IMR-90 (cell line): ENCODE data around the gene MLANA. TPM values are rescaled to one million over a fixed set of nuclear protein-coding genes. Genes with fewer than 3 reads are reported as not detected.

Experiments used
- ATAC-seq: fragments of 200-7000 bp; cut with Tn5 transposase; 2 replicates; pipeline ENCODE4 v1.9.1; 2020; ENCODE audit warnings: low read depth, mild to moderate bottlenecking, moderate library complexity
- BruUV-seq: library from RNA; stranded (reverse); fragments of 400-500 nt; replicated peaks from 2 replicates; lab custom pipeline; 2021; lab: Mats Ljungman, UMichigan
- CTCF ChIA-PET: fragments of 300-600 bp; formaldehyde crosslinking; extraction: SDS; loops from one replicate; lab custom pipeline; 2021; ENCODE audit warnings: antibody characterized with exemption; lab: Yijun Ruan, JAX
- POLR2A ChIA-PET: fragments of 300-600 bp; sonication (Branson Sonifier 250); formaldehyde crosslinking; loops from one replicate; lab custom pipeline; 2022; ENCODE audit warnings: antibody characterized with exemption; ENCODE audit not compliant: unreplicated experiment; lab: Charles Lee
- DNase-seq: peaks from one replicate; pipeline ENCODE4 v3.0.0; 2013
- H2AFZ ChIP-seq: replicated peaks from 2 replicates; pipeline ENCODE3; 2013; ENCODE audit warnings: low read length, mild to moderate bottlenecking; ENCODE audit not compliant: poor library complexity
- H2AK5ac ChIP-seq: 2 replicates; pipeline ENCODE4 v1.6.1; 2013; ENCODE audit warnings: low read depth, low read length, inconsistent platforms
- H2AK9ac ChIP-seq: replicated peaks from 2 replicates; pipeline ENCODE3; 2013; ENCODE audit warnings: mild to moderate bottlenecking, low read depth, low read length, moderate library complexity; ENCODE audit not compliant: poor library complexity
- H2BK120ac ChIP-seq: 2 replicates; pipeline ENCODE4 v1.6.1; 2013; ENCODE audit warnings: low read depth, low read length, inconsistent platforms
- H2BK15ac ChIP-seq: 3 replicates; pipeline ENCODE4 v1.6.1; 2013; ENCODE audit warnings: low read depth, low read length, inconsistent platforms
- H2BK20ac ChIP-seq: 2 replicates; pipeline ENCODE4 v1.6.1; 2013; ENCODE audit warnings: low read depth, mild to moderate bottlenecking, inconsistent platforms, low read length, moderate library complexity
- H2BK5ac ChIP-seq: 2 replicates; pipeline ENCODE4 v1.6.1; 2013; ENCODE audit warnings: mild to moderate bottlenecking, low read depth, low read length, inconsistent platforms; ENCODE audit not compliant: poor library complexity, severe bottlenecking
- H3K14ac ChIP-seq: replicated peaks from 2 replicates; pipeline ENCODE4 v1.6.1; 2013; ENCODE audit warnings: low read depth, low read length, inconsistent platforms
- H3K18ac ChIP-seq: 2 replicates; pipeline ENCODE4 v1.6.1; 2013; ENCODE audit warnings: low read depth, low read length, control low read depth
- H3K23ac ChIP-seq: 2 replicates; pipeline ENCODE4 v1.6.1; 2013; ENCODE audit warnings: low read depth, low read length, inconsistent platforms
- H3K27ac ChIP-seq: 2 replicates; pipeline ENCODE4 v1.5.1; 2013; ENCODE audit warnings: mild to moderate bottlenecking, control low read depth, low read length; ENCODE audit not compliant: insufficient read depth
- H3K27me3 ChIP-seq: 2 replicates; pipeline ENCODE4 v1.6.1; 2013; ENCODE audit warnings: low read length; ENCODE audit not compliant: control insufficient read depth, insufficient read depth
- H3K36me3 ChIP-seq: 2 replicates; pipeline ENCODE4 v1.6.1; 2013; ENCODE audit warnings: low read length, mixed read lengths; ENCODE audit not compliant: control insufficient read depth, insufficient read depth
- H3K4ac ChIP-seq: 2 replicates; pipeline ENCODE4 v1.6.1; 2013; ENCODE audit warnings: low read depth, low read length, inconsistent platforms
- H3K4me1 ChIP-seq: 2 replicates; pipeline ENCODE4 v1.6.1; 2013; ENCODE audit warnings: low read length, mixed read lengths; ENCODE audit not compliant: control insufficient read depth, insufficient read depth
- H3K4me2 ChIP-seq: 2 replicates; pipeline ENCODE4 v1.6.1; 2013; ENCODE audit warnings: low read depth, mild to moderate bottlenecking, control low read depth, low read length, moderate library complexity
- H3K4me3 ChIP-seq: 2 replicates; pipeline ENCODE4 v1.5.1; 2013; ENCODE audit warnings: low read depth, mild to moderate bottlenecking, control low read depth, low read length, moderate library complexity; ENCODE audit not compliant: insufficient read depth
- H3K56ac ChIP-seq: 2 replicates; pipeline ENCODE4 v1.6.1; 2013; ENCODE audit warnings: low read length, inconsistent platforms; ENCODE audit not compliant: insufficient read depth; ENCODE audit errors: extremely low read depth
- H3K79me1 ChIP-seq, 2 experiments: 2 replicates each; pipeline ENCODE4 v1.6.1; 2013; ENCODE audit warnings: low read length in 2 of 2, inconsistent platforms in 1 of 2, low read depth in 1 of 2
- H3K9ac ChIP-seq: 2 replicates; pipeline ENCODE4 v1.6.1; 2013; ENCODE audit warnings: low read depth, low read length, control low read depth
- H3K9me1 ChIP-seq: 2 replicates; pipeline ENCODE4 v1.6.1; 2013; ENCODE audit warnings: low read length, inconsistent platforms; ENCODE audit not compliant: insufficient read depth
- H3K9me3 ChIP-seq: 2 replicates; pipeline ENCODE4 v1.6.1; 2013; ENCODE audit warnings: low read length; ENCODE audit not compliant: control insufficient read depth, insufficient read depth
- H4K20me1 ChIP-seq: 2 replicates; pipeline ENCODE4 v1.6.1; 2013; ENCODE audit warnings: low read length, inconsistent platforms; ENCODE audit not compliant: insufficient read depth
- H4K5ac ChIP-seq: 2 replicates; pipeline ENCODE4 v1.6.1; 2013; ENCODE audit warnings: mild to moderate bottlenecking, low read depth, low read length, control low read depth
- H4K8ac ChIP-seq, 2 experiments: 2 replicates each; pipeline ENCODE4 v1.6.1; 2013; ENCODE audit warnings: low read depth in 2 of 2, low read length in 2 of 2, control low read depth in 1 of 2, inconsistent platforms in 1 of 2
- H4K91ac ChIP-seq: 2 replicates; pipeline ENCODE4 v1.6.1; 2013; ENCODE audit warnings: low read depth, low read length, inconsistent platforms; ENCODE audit not compliant: insufficient read depth
- FOS ChIP-seq: fragments of 150-350 bp; IDR thresholded peaks from 2 replicates; pipeline ENCODE4 v1.6.1; 2016; ENCODE audit warnings: low read depth, low read length
- RAD21 ChIP-seq: IDR thresholded peaks from 2 replicates; pipeline ENCODE4 v1.6.1; 2012; ENCODE audit warnings: low read length, improper control_type of control experiment
- dilution Hi-C: fragments of 300-500 bp; cut with HindIII; formaldehyde crosslinking; loops from one replicate; pipeline ENCODE4 v1.14.3; 2018; ENCODE audit warnings: low sequenced_read_pairs; ENCODE audit not compliant: unreplicated experiment
- in situ Hi-C: fragments of 300-500 bp; cut with MboI; formaldehyde crosslinking; loops from 3 replicates; pipeline ENCODE4 v1.14.3; 2019; ENCODE audit warnings: low sequenced_read_pairs, inconsistent platforms, mixed read lengths
- intact Hi-C: fragments of 100-400 bp; cut with micrococcal nuclease; formaldehyde crosslinking; loops from 2 replicates; pipeline ENCODE4 v1.10.0; 2022
- polyA plus RNA-seq, 3 experiments: library from polyadenylated mRNA; depleted of rRNA; stranded (reverse); fragments of >200 nt; gene quantifications; 2 replicates each; pipeline ENCODE4 v1.2.3, GENCODE V29; 2012; ENCODE audit warnings: low replicate concordance in 1 of 3
- total RNA-seq: library from RNA; depleted of rRNA; stranded (reverse); fragments of >200 nt; gene quantifications from 2 replicates; pipeline ENCODE4 v1.2.3, GENCODE V29; 2012
- TF ChIP-seq, protein P1 (sequence below): fragments of 150-350 bp; IDR thresholded peaks from 2 replicates; pipeline ENCODE4 v1.6.1; 2017; ENCODE audit warnings: mild to moderate bottlenecking, antibody characterized with exemption, low read length, low read depth
- TF ChIP-seq, protein P2 (sequence below): conservative IDR thresholded peaks from 2 replicates; pipeline ENCODE4 v1.5.1; 2012; ENCODE audit warnings: mild to moderate bottlenecking, low read depth, low read length, improper control_type of control experiment

The MLANA gene
- total and polyA plus RNA-seq, 2 of the 4 experiments (the other 2 are of a cell fraction) = not detected

DNA sequence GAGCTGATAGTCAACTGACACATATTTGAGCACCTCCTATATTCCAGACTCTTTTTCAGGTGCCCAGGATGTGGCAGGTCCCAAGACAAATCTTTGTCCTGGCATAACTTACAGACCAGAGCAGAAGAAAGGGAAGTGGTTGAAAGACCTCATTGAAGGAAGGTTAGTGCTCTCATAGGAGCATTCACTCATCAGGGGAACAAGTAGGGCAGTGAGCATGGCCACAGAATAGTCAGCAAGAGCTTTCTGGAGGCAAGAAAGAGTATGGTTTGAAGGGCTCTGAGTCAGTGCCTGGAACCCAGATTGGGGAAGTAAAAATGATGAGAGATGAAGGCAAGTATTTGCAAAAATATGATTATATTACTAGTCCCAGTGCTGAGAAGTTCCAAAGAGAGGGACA is 32.8 kb upstream of the MLANA start:
- Histone ChIP-seq H3K18ac (no peak overlapping the region), H3K23ac (no peak overlapping the region), H2BK120ac (no peak overlapping the region), H4K8ac (no peak overlapping the region), H3K27ac (no peak overlapping the region), H3K4me3 (no peak overlapping the region), H3K4me1 (no peaks in the 10 kb centered on the region), H4K5ac (no peak overlapping the region), H2BK15ac (no peak overlapping the region), H4K20me1 (no peaks in the 10 kb centered on the region), H2BK20ac (no peak overlapping the region), H3K56ac (no peak overlapping the region), H3K9me3 (no peaks in the 10 kb centered on the region), H3K9ac (no peak overlapping the region), H2AFZ (no peak overlapping the region), H3K9me1 (no peaks in the 10 kb centered on the region), H2BK5ac (no peak overlapping the region), H4K91ac (no peak overlapping the region), H3K4ac (no peak overlapping the region), H3K79me1 (no peaks in the 10 kb centered on the region), H3K4me2 (no peak overlapping the region), H3K14ac (no peak overlapping the region), H3K27me3 (peaks cover 24% of the 10 kb centered on the region), H2AK9ac (no peak overlapping the region), H2AK5ac (no peak overlapping the region), H3K36me3 (no peaks in the 10 kb centered on the region)
- ATAC-seq = no peak
- no peak for DNase-seq
- CTCF ChIA-PET = interaction anchor here (0.6 kb wide), 1 partner anchor 449 kb away, joined by 3 read pairs; no protein-coding TSS in a partner anchor
- in situ Hi-C loops = no loop called here
- no TSS peak for BruUV-seq
- TF ChIP-seq, protein P1, sequence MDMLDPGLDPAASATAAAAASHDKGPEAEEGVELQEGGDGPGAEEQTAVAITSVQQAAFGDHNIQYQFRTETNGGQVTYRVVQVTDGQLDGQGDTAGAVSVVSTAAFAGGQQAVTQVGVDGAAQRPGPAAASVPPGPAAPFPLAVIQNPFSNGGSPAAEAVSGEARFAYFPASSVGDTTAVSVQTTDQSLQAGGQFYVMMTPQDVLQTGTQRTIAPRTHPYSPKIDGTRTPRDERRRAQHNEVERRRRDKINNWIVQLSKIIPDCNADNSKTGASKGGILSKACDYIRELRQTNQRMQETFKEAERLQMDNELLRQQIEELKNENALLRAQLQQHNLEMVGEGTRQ = no peak
- TF ChIP-seq, protein P2, sequence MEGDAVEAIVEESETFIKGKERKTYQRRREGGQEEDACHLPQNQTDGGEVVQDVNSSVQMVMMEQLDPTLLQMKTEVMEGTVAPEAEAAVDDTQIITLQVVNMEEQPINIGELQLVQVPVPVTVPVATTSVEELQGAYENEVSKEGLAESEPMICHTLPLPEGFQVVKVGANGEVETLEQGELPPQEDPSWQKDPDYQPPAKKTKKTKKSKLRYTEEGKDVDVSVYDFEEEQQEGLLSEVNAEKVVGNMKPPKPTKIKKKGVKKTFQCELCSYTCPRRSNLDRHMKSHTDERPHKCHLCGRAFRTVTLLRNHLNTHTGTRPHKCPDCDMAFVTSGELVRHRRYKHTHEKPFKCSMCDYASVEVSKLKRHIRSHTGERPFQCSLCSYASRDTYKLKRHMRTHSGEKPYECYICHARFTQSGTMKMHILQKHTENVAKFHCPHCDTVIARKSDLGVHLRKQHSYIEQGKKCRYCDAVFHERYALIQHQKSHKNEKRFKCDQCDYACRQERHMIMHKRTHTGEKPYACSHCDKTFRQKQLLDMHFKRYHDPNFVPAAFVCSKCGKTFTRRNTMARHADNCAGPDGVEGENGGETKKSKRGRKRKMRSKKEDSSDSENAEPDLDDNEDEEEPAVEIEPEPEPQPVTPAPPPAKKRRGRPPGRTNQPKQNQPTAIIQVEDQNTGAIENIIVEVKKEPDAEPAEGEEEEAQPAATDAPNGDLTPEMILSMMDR = no peak
- no peak for TF ChIP-seq FOS
- no peak for TF ChIP-seq RAD21
- POLR2A ChIA-PET = no interaction called here
- intact Hi-C loops = no loop called here
- dilution Hi-C loops = no loop called here
